ENCODE data around the gene PPP1R3C. TPM values are rescaled to one million over a fixed set of nuclear protein-coding genes. Genes with fewer than 3 reads are reported as not detected.
A peak's percentile ranks its signal among the peaks of the same experiment; 100 is the strongest.

PPP1R3C gene
- 0.20 and 0.44 TPM in 2 replicates for total RNA-seq

DNA sequence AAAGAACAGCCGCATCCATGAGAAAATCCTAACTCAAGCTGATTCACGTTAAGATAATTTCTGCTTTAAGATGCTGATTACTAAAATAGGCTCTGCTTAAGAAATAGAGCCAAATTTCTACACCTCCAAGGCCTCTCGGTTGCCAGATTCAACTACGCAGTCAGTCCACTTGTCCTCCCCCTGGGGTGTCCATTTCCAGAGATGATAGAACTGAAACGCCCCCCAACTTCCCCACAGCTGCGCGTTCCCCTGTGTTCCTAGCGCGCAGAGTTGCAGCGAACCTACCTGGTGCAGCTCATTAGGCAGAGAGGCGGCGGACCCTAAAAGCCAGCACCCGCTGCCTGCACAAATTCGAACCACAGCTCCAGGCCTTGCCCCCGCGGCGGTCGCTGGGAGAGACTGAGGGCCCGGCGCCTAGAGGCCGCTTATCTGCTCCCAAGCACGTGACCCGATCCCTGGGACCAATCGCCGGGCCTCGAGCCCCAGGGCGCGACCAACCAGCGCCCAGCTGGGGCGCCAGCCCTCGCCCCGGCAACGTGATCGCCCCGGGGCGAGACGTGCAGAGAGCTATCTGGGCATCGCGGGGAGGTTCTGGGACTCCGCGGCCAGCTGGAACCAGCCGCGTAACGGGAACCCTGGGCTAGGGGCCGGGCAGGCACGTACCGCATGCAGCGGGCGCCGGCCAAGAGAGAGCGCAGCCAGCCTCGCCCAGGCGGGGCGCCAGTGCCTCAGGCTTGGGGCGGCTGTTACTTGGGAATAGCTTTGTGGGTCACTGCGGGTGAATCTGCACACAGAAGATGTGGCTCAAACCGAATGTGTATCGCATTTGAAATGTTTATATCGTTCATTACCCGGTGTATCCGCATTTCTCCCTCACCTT is at the start of gene PPP1R3C:
Gene PPP1R3C, minus strand, starts transcription at position 401 of the 880 bp plus-strand sequence. Its CDS starts 102 bp downstream, at position 299.
- peak; percentile 55 to 90 for DNase-seq (ENCODE audit: low read depth in 2 of 2)

DNA sequence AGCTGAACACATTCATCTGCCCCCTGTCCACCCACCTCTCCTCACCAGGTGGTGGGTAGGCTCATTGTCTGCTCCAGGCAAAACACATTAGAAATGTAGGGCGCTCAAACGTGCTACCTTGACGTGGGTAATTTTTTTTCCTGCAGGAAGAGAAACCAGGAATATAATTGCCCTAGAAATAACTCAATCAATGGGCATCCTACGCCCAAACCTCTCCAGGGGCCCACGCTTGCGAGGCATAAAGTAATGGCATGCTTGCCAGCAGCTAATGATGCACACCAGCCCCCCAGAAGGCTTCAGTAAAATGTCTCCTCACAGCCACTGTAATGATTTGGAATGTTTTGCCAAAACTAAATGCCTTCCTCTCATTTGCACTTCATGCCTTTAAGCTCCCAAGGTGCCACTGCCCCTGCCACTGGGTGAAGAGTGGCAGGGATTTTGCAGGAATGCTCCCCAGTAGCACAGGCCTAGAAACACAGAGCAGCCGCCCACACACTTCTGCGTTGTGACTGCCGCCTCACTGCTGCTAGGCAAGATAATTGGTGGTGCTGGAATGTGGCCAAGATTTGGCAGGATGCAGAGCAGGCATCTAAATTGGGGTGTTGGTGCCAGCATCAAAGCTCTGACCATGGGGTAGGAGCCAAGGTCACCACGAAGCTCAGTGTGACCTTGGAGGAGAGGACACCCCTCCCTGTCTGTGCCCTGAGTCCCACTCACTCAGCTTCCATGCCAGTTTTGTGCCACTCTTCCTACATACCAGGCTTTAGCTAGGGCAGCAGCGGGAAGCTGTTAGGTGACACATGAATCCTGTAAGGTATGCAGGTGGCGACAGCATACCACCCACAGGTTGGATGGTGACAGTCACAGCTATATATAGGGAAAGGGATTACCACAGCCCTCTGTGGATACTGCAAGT is 48.7 kb upstream of the PPP1R3C start:
- DNase-seq (ENCODE audit: low read depth in 2 of 2) = peak in 1 of 2 donors; percentile 6

DNA sequence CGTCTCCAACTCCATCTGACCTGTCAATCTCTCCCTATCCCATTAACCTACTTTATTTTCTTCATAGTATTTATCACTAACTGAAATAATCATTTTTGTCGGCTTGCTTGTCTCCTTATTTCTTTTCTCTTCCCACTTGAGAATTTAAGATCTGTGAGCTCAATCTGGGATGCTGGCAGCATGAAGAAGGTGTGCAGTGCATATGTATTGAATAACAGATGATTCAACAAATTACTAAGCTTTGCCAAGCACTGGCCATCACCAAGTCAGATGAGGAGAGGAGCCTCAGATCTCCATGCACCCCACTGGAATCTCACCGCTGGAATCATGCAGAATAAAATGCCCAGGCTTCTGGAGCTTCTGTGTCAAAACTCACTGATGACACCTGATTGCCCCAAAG is 47.6 kb upstream of the PPP1R3C start:
- DNase-seq (ENCODE audit: low read depth in 2 of 2) = no peak

DNA sequence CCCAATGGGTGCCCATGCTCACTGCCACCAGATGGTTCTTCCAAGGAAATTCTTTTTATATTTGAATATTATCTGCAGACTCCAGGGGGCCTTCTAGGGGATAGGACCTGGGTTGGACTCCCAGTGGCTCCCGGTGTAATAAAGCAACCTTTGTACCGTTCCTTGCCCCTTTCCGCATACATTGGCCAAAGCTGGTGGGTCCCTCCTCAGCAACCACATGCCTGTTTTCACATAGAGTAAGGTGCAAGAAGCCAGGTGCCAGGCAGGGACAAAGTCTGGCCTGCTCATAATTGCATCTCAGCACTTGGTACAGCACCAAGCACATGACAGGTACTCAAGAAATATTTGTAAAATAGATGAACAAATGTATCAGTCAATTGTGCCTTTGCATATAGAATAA is 46.4 kb upstream of the PPP1R3C start:
- DNase-seq (ENCODE audit: low read depth in 2 of 2) = no peak

DNA sequence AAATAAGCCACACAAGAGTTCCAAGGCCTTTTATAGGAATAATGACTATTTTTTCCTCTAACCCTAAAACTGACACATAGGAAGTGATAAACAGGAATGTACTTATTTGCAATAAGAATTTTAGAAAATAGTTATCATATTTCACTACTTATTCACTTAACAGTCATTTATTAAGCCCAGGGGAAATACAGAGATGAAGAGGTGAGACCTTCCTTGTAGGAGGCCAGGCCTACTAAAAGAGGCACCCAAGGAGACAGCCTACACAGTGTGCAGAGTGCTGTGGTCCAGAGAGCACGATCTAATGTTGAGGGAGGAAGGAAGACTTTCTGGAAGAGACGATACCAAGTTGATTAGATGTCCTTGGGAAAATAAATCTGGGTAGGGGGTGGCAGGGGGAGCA is 45.0 kb upstream of the PPP1R3C start:
- no peak for DNase-seq (ENCODE audit: low read depth in 2 of 2)

DNA sequence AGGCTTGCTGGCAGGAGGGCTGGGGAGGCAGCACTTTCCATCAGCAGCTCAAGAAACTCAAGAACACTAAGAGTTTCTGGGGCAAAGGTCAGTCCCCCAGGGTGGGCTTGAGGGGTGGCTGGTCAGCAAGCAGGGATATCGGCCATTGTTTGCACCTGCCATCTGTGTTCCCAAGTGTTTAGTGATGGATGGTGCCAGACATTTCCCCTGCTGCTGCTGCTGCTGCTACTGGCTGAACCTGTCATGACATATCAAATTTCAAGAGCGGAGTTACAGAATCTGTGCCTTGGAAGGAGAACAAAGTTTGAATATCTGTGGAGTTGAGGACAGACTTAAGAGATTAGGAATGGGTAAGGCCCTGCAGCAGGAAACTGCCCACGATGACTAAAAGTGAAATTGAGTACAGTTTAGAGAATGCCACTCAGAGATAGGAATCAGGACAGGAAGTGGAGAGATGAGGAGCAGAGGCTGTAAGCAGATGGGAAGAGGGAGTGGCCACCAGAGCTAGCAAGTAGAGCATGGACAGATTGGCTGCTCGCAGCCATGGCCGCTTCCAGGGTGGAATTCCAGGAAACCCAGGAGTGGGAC is 39.2 kb upstream of the PPP1R3C start:
- peak; percentile 5 to 68 for DNase-seq (ENCODE audit: low read depth in 2 of 2)

DNA sequence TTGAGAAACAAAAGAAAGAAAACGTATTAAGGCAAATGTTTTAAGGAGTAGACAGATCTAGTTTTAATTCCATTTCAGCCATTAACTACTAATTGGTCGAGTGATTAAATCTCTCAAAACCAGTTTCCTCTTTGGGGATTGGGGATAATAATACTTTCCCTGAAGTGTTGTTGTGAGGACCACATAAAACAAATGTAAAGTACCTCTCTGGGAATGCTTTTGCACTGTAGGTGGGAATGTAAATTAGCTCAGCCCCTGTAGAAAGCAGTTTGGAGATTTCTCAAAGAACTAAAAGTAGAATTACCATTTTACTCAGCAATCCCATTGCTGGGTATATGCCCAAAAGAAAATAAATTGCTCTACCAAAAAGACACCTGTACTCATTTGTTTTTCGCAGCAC is 36.0 kb upstream of the PPP1R3C start:
- no peak for DNase-seq (ENCODE audit: low read depth in 2 of 2)

DNA sequence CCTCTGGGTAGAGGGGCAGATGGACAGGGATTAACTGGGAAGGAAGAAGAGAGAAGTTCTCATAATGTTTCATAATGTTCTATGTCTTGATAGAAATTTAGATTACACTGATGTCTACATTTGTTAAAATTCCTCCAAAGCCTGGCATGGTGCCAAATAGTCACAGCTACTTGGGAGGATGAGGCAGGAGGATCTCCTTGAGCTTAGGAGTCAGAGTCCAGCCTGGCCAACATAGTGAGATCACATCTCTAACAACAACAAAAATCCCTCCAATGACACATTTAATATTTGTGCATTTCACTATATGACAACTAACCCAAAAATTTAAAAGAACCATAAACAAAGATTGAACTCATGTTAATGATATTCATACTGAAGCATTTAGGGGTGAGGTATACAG is 33.0 kb upstream of the PPP1R3C start:
- DNase-seq (ENCODE audit: low read depth in 2 of 2) = peak in 1 of 2 donors; percentile 20

DNA sequence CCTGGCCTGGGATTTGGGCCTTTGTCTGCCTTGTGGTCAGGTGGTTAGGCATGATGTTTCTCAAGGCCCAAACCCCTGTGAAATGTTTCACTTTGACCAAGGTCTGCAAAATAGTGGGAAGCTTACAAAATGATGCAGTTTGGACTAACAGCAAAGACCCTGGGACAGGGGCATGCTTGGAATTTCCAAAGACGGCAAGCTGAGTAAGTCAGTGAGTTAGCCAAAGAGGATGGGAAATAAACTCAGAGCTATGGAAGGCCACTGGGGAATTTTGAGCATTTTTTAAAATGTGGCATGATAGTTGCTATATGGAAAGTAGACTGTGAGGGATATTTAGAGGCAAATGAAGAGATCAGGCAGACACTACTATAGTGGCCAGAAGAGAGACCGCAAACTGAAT is 31.6 kb upstream of the PPP1R3C start:
- no peak for DNase-seq (ENCODE audit: low read depth in 2 of 2)

DNA sequence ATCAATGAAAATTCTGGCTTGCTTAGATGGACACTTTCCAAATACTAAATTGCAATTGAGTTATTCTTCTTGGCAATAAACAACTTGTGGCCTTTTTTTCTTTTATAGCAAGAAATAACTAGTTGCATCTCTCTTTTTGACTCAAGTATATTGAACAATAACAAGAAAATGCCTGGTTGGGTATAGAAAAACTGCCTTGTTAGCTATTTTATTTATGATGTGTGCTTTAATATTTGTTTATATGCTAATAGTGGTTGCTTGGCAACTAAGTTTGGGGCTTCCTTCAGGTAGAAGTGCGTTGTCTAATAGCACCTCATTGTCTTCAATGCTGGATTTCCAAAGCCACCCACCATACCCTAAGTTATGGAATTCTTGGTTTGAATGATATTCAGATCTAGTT is 30.1 kb upstream of the PPP1R3C start:
- DNase-seq (ENCODE audit: low read depth in 2 of 2) = no peak

DNA sequence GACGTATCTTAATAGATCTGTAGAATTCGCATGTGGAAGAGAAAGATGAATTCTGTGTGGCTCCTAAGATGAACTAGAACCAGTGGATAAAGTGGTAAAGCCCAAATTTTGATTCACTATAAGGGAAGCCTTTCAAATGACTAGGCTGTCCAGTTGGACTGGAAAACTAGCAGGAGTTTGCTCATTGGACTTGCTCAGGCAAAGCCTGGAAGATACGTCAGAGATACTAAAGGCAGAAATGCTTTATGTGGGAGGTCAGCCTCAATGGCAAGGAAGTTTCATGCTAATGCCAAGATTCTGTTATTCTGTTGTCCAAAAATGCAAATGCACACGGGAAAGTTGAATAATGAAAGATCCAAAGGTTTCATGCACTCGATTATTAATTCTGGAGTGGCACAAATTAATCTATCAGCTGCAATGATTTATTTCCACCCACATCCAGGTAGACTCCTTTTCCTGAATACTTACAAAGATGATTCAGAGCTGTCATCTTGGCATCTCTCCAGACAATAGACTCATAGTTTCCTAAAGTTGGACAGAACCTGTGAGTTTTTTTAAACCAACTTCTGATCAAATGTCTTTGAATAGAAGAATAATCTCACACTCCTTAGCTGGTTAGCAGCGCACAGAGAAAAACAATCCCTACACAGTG is 20.5 kb upstream of the PPP1R3C start:
- DNase-seq (ENCODE audit: low read depth in 2 of 2) = peak; percentile 72 to 86

DNA sequence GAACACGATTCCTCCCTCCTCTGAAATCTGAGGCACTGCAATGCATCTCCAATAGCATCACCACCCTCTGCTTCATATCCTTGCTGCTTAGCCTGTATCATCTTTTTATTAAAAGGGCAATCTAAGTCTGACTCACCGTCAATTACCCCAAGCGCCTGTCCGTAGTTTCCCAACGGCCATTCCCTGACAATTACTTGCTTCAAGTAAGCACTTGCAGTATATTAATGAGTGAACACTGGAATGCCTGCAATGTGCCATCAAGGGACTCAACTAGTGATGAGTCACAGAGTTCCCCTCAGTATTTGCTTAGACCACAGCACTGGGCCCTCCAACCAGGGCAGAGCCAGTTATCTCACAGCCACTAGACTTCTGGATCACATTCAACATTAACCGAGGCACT is 19.5 kb upstream of the PPP1R3C start:
- peak; percentile 5 to 76 for DNase-seq (ENCODE audit: low read depth in 2 of 2)

DNA sequence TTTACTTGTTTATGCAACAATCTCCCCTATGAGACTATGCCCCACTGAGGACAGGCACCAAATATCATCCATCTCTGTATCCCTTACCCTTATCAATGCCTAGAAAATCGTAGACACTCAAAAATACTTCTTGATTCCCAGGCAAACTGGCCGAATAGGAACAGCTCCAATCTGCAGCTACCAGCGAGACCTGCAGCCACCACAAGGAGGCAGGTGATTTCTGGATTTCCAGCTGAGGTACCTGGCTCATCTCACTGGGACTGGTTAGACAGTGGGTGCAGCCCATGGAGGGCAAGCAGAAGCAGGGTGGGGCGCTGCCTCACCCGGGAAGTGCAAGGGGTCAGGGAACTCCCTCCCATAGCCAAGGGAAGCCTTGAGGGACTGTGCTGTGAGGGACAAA is 10.8 kb upstream of the PPP1R3C start:
- peak; percentile 29 to 48 for DNase-seq (ENCODE audit: low read depth in 2 of 2)

DNA sequence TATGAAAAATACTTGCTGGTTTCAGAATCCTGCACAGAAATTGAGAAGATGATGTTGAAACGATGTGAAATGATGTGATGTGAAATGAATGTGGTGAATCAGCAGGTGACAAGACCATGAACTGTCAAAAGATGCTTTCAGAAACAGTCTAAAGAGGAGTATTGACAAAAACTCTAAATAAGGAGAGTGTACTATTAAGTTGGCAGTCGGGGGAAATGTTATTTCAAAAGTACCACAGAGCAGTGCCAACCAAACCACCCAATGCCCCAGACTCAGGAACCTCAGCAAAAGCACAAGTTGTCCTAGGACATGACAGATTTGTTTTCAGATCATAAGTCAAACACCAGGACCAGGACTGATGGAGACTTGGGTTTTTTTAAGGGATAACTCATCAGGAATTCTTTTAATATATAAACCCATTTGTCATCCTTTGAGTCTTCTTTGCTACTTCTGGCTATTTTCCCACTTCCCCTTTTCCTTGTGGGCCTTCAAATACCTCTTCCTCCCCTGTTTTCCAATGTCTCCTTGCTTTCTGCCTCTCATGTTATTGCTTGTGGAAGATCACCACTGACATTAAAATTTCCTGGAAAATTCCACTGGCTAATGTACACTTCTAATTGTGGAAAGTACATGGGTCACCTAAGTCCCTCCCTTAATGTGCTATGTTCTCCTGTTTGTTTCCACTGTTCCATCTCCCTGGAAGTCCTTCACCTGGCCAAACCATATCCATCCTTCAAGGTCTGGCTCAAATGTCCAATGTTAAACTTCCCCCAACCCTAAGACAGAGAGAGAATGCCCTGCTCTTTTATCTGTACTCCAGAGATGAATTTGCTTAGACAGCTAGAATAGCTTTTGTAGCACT is 10.2 kb upstream of the PPP1R3C start:
- DNase-seq (ENCODE audit: low read depth in 2 of 2) = no peak

DNA sequence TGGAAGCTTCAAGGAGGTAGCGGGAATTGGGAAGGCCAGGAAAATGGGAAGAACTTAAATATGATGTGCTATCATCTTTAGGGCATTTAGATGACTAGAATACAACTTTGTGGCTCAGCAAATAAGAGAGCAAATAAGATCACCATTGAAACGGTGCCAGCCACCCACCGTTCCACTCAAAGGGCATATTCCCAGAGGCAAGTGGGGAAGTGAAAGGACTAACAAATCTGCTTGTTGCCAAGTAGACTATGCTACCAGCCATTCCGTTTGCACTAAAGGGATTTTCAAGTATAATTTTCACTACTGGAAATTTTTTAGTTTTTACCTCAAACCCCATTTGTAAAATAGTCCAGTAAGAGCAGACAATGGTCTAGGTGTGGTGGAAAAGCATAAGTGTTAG is 4.0 kb upstream of the PPP1R3C start:
- no peak for DNase-seq (ENCODE audit: low read depth in 2 of 2)

DNA sequence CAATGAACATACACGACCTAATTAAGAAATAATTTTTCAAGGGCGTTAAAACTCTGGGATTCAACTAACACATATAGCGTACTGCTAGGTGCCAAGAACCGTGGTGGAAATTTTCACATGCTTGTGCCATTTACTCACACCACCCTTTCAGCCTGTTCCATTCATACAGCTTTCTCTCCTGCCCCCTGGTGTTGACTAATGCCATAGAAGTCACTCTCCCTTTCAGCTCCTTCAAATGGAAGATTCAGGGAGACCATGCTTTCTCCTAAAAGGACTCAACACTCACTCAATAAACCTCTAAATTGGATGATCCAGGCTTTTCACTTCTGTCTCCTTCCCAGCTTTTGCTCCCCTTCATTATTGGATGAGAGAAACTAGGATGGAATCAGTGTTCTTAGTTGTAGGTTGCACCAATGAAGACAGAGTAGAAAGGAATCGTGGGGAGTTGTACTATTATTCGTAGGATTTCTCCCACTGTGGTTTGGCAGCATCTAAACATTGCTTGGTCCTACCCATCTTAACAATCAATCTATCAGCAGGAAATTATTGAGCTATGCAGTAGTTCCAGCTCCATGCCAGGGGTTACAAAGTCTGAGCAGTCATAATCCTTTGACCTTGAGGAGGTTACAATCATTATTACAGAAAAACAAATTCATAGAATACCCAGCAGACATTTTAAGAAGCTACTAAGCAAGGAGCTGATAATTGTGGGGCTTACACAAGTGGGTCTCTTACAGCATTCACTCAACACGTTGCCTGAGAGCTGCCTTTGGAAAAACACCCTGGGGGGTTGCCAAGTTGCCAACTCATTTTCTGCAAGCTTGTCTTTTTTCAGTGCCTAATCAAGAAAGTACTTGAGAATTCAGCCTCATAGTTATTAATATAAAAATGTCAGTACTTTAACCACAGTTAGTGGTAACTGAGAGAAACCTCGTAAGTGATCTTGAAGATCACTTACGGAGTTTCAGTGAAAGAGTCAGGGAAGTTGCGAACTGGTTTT is 2.8 kb upstream of the PPP1R3C start:
- peak; percentile 84 for DNase-seq (ENCODE audit: low read depth in 2 of 2)

DNA sequence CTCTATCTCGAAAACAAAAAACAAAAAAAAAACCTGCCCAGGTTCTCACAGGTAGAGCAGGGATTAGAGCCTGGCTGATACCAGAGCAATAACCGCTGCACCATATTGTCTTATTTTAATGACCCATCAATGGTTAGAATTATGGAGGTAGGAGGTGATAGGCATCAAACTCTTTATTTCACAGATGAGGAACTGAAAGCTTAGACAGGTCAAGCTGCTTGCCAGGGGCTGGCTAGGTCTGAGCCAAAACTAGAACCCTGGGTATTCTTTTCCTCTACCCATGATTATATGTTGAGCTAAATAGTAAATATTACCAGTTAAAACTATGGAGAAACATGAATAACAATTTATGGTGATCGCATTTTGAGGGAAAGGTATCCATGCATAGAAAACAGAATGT is 2.0 kb upstream of the PPP1R3C start:
- DNase-seq (ENCODE audit: low read depth in 2 of 2) = no peak

DNA sequence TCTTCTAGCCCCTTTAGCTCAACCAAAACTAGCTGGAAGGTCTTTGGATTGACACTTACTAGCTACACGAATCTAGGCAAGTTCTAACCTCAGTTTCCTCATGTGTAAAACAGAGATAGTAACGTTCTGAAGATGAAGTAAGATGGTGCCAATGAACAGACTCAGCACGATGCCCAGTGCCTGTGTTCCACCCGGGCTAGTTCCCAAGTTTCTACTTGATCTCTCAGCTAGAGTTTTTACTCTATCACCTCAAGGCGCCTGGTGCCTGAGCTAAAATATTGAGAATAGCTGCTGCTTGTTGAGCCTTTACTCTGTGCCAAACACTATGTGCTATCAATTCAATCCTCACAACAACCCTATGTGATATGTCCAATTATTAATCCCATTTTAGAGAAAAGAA is 1.4 kb upstream of the PPP1R3C start:
- no peak for DNase-seq (ENCODE audit: low read depth in 2 of 2)

DNA sequence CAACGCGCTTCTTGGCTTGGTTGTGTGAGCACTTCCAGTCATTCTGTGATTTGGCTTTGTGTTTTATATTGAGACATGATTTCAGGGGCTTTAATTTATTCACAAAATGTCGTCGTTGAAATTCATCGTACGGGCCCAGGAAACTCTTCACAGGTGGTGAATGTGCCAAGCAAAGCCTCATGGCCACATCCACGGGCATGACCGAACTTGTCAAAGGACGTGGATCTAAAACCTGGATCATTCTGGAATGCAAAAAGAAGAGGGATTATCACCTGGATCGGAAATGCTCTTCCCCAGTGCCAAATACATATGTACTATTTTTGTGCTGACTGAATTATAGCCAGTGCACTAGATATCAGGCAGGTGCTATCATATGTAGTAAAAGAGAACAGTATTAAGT is 2.2 kb downstream of the PPP1R3C start:
- DNase-seq (ENCODE audit: low read depth in 2 of 2) = no peak
